Tibial nerve (tissue), 4 donors: ENCODE data around the gene DOC2B. TPM values are rescaled to one million over a fixed set of nuclear protein-coding genes. Genes with fewer than 3 reads are reported as not detected.

ENCODE experiments used
- DNase-seq, 2 donors: peaks; one replicate each; pipeline ENCODE4 v3.0.0-alpha.2; 2019; ENCODE audit warnings: low spot score in 2 of 2
- H3K27ac ChIP-seq, 4 donors: fragments of 200-600 bp; sonication (generic) in 3 of 4; one replicate each; pipeline ENCODE4 v1.5.1; 2017 to 2019; ENCODE audit warnings: mild to moderate bottlenecking in 1 of 4
- H3K27me3 ChIP-seq, 2 donors: fragments of 200-600 bp; sonication (generic) in 1 of 2; one replicate each; pipeline versions ENCODE4 v1.5.1 to v1.6.0; 2017 to 2019
- H3K36me3 ChIP-seq, 3 donors: fragments of 200-600 bp; sonication (generic); one replicate each; pipeline ENCODE4 v1.5.1; 2018 to 2019
- H3K4me1 ChIP-seq, 4 donors: fragments of 200-600 bp; sonication (generic) in 3 of 4; one replicate each; pipeline ENCODE4 v1.5.1; 2017 to 2019
- H3K4me3 ChIP-seq, 4 donors: fragments of 200-600 bp; sonication (generic) in 3 of 4; one replicate each; pipeline ENCODE4 v1.5.1; 2017 to 2019; ENCODE audit warnings: mild to moderate bottlenecking in 1 of 4, moderate library complexity in 1 of 4
- H3K9me3 ChIP-seq, 4 donors: fragments of 200-600 bp; sonication (generic) in 3 of 4; one replicate each; pipeline ENCODE4 v1.5.1; 2017 to 2019
- EP300 ChIP-seq, 2 donors: sonication (generic); formaldehyde crosslinking; IDR thresholded peaks; one replicate each; pipeline ENCODE4 v1.6.1; 2017; ENCODE audit warnings: antibody characterized with exemption in 2 of 2, mild to moderate bottlenecking in 1 of 2
- POLR2A ChIP-seq, 2 donors: fragments of 450-650 bp; IDR thresholded peaks; one replicate each; pipeline ENCODE4 v1.6.1; 2017; ENCODE audit warnings: antibody characterized with exemption in 2 of 2, mild to moderate bottlenecking in 2 of 2, moderate library complexity in 2 of 2
- WGBS, 2 donors: methylation state at CpG; one replicate each; pipeline ENCODE4 v1.1.5; 2018; 5-methylcytosine and 5-hydroxymethylcytosine counted together
- total RNA-seq, 4 donors: library from RNA; depleted of rRNA; stranded (reverse); fragments of >200 nt; gene quantifications; one replicate each; pipeline ENCODE4 v1.1.0, GENCODE V29; 2016
- TF ChIP-seq, protein P1 (sequence below), 5 experiments: fragments of 200-600 bp in 3 of 5; fragments of 450-650 bp in 2 of 5; sonication (generic) in 3 of 5; IDR thresholded peaks; one replicate each; pipeline ENCODE4 v1.5.1; 2016 to 2019; ENCODE audit warnings: antibody characterized with exemption in 5 of 5, mild to moderate bottlenecking in 3 of 5, moderate library complexity in 2 of 5

Gene DOC2B
- total RNA-seq, 4 donors from 2014 or later = 11.7 to 29.4 (median 16.0) TPM

DNA sequence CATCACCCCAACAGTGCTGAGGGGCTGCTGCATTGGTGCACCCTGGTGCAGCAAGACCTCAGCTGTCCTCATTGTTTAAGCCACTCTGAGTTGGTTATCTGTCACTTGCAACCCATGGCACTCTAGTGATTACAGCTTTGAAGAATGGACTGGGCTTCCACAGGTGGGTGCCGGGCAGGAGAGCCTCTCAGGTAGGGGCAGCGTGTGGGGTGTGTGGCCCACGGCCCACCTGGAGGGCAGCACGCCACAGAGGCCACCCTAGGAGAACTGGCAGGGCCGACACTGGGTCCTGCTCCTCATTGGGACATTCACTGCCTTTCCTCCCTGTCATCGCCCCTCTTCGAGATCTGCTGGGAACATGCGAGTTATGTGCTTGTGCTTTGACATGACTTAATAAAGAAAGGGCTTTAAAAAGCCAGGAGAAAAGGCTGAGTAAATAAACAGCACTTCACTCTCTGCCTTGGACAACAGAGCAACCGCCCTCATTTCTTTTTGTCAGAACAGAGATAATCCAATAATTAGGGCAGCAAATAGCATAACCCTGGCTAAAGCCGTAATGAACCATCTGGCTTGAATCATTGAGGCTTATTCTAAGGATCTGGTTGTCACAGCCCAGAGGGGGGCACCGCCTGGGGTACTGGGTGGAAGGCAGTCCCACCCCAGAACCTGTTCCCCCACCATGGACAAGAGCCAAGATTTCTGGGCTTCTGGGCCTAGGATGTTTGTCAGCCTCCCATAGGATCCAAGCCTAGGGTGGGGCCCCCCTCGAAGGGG lies 3.0 kb downstream of the DOC2B start:
- WGBS, 2 donors = 72 to 78% methylated on average over 11 to 12 of the region's 12 CpGs
- Histone ChIP-seq H3K4me1 (peaks cover 0 to 34% (median 0%) of the 10 kb centered on the region in 4 donors), H3K27ac (peak overlapping the region in 1 of 4 donors; percentile 18), H3K9me3 (no peaks in the 10 kb centered on the region), H3K27me3 (peaks cover 0 to 52% of the 10 kb centered on the region in 2 donors), H3K4me3 (peak overlapping the region in 1 of 4 donors; percentile 52), H3K36me3 (no peaks in the 10 kb centered on the region)
- TF ChIP-seq, protein P1, sequence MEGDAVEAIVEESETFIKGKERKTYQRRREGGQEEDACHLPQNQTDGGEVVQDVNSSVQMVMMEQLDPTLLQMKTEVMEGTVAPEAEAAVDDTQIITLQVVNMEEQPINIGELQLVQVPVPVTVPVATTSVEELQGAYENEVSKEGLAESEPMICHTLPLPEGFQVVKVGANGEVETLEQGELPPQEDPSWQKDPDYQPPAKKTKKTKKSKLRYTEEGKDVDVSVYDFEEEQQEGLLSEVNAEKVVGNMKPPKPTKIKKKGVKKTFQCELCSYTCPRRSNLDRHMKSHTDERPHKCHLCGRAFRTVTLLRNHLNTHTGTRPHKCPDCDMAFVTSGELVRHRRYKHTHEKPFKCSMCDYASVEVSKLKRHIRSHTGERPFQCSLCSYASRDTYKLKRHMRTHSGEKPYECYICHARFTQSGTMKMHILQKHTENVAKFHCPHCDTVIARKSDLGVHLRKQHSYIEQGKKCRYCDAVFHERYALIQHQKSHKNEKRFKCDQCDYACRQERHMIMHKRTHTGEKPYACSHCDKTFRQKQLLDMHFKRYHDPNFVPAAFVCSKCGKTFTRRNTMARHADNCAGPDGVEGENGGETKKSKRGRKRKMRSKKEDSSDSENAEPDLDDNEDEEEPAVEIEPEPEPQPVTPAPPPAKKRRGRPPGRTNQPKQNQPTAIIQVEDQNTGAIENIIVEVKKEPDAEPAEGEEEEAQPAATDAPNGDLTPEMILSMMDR (IDR thresholded peaks at IDR 0.05) = no peak
- TF ChIP-seq EP300 (IDR thresholded peaks at IDR 0.05) = no peak
- TF ChIP-seq POLR2A (IDR thresholded peaks at IDR 0.05) = no peak
- DNase-seq = no peak

DNA sequence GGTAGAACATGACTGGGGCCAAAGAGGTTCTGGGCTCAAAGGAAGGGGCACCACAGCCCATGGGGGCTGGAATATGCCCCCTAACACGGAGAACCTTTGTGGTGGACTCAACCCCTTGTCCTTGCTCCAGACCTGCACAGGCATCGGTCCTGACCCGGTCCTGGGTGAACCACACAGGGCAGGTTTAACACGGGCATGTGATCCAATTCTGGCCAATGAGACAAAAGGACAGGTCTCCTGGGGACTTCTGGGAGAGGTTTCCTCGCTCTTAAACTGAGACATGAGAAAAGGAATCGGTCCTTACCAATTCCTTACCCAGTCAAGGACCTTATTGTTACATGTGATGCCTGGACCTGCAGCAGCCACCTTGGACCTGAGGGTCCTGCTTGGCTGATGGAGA lies 3.7 kb downstream of the DOC2B start:
- DNase-seq = no peak
- no peak overlapping the region for H3K27ac ChIP-seq
- 80 to 91% methylated on average over 6 of the region's 6 CpGs for WGBS, 2 donors
- TF ChIP-seq, protein P1 (IDR thresholded peaks at IDR 0.05) = no peak
- no peaks in the 10 kb centered on the region for H3K9me3 ChIP-seq
- H3K36me3 ChIP-seq = no peaks in the 10 kb centered on the region
- H3K27me3 ChIP-seq = peaks cover 0 to 45% of the 10 kb centered on the region in 2 donors
- peaks cover 0 to 34% (median 0%) of the 10 kb centered on the region in 4 donors for H3K4me1 ChIP-seq
- no peak overlapping the region for H3K4me3 ChIP-seq

DNA sequence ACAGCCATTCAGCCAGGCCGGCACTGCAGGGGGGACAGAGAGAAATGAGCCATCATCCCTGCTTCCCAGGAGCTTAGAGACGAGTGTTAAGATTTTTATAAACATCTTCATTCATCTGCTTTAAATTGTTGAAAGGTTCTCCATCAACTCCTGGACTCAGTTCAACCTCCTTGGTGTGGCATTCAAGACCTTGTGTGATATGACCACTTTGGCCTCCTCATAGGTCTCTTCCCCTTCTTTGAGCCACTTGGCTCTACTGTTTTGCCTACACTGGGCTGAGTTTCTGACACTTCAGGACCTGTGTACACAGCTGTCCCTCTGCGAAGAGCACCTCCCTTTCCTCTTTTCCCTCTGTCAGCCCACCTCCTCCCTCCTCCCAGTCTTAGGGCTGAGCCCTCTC lies 4.3 kb downstream of the DOC2B start:
- no peak for DNase-seq
- Histone ChIP-seq H3K27me3 (peaks cover 0 to 39% of the 10 kb centered on the region in 2 donors), H3K9me3 (no peaks in the 10 kb centered on the region), H3K36me3 (no peaks in the 10 kb centered on the region), H3K4me3 (no peak overlapping the region), H3K27ac (no peak overlapping the region), H3K4me1 (peaks cover 0 to 34% (median 0%) of the 10 kb centered on the region in 4 donors)
- TF ChIP-seq, protein P1 (IDR thresholded peaks at IDR 0.05) = no peak
- TF ChIP-seq POLR2A (IDR thresholded peaks at IDR 0.05) = no peak
- TF ChIP-seq EP300 (IDR thresholded peaks at IDR 0.05) = no peak
- WGBS, 2 donors = 77 to 83% methylated on average over 3 of the region's 3 CpGs

DNA sequence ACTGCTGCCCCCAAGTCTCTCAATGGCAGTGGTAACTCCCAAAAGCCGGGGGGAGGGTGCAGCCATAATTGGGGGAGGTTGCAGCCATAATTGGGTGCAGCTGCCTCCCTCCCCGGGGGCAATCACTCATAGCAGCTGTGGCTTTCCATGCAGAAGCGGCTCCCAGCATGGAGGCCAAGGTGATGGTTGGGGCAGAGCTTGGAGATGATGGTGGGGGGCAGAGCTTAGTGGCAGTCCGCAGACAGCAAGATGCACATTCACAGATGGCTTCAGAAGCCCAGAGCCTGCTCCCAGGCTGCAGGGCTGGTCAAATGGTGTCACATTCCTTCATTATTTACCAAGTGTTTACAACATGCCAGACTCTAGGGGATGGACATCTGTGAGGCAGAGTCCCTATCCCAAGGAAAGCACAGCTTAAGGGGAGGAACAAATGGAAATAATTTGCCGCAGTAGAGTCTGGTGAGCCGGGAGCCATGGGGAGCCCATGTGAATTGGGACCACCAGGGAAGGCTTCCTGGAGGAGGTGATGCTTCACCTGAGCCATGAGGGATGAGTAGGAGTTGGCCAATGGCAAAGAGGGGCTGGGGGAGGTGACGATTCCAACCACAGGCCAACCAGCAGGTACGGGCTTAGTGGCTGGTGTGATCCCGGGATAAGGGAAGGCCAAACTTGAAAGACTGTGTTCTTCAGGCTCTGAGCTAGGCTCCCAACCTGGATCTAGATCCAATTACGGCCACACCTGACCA lies 8.1 kb downstream of the DOC2B start:
- Histone ChIP-seq H3K27me3 (peaks cover 0 to 15% of the 10 kb centered on the region in 2 donors), H3K27ac (no peak overlapping the region), H3K9me3 (no peaks in the 10 kb centered on the region), H3K4me3 (no peak overlapping the region), H3K4me1 (peaks cover 0 to 1% (median 0%) of the 10 kb centered on the region in 4 donors), H3K36me3 (no peaks in the 10 kb centered on the region)
- no peak for DNase-seq
- WGBS, 2 donors = 74 to 80% methylated on average over 8 to 10 of the region's 10 CpGs
- TF ChIP-seq, protein P1 (IDR thresholded peaks at IDR 0.05) = no peak
- no peak for TF ChIP-seq POLR2A (IDR thresholded peaks at IDR 0.05)
- no peak for TF ChIP-seq EP300 (IDR thresholded peaks at IDR 0.05)

DNA sequence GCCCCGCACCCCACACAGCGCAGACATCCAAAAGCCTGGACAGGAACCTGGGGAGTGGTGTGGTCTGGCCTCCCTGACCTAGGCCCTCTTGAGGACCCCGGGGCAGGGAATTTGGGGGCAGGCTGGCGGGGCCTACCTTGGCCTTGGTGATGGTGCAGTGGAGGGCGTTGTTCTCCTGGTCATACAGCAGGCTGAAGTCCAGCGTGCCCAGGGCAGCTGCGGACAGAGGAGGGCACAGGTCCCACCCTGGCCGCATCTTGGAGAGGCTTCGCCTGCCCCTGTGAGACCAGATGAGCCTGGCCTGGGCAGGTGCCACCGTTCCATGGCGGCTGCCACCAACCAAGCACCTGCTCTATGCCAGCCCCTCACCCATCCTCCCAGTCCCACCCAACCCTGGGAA lies 9.0 kb downstream of the DOC2B start:
- Histone ChIP-seq H3K4me3 (no peak overlapping the region), H3K4me1 (no peaks in the 10 kb centered on the region), H3K27ac (no peak overlapping the region), H3K36me3 (no peaks in the 10 kb centered on the region), H3K27me3 (peaks cover 0 to 8% of the 10 kb centered on the region in 2 donors), H3K9me3 (no peaks in the 10 kb centered on the region)
- 90 to 91% methylated on average over 11 of the region's 11 CpGs for WGBS, 2 donors
- TF ChIP-seq, protein P1 (IDR thresholded peaks at IDR 0.05) = no peak
- TF ChIP-seq POLR2A (IDR thresholded peaks at IDR 0.05) = no peak
- TF ChIP-seq EP300 (IDR thresholded peaks at IDR 0.05) = no peak
- DNase-seq = no peak
